ENCODE results near the gene DISC1.

DISC1 gene

GRCh38 chr1:231921646-231922345 is 295.2 kb downstream of the DISC1 start:
- DNase-seq (ENCODE audit: low read depth in 2 of 3, low spot score in 2 of 3): no peak

- no peak for DNase-seq (ENCODE audit: low read depth in 2 of 3, low spot score in 2 of 3)
These were observed 297.0 kb downstream of the DISC1 start for GRCh38 chr1:231923491-231924041.

- no peak for DNase-seq (ENCODE audit: low read depth in 2 of 3, low spot score in 2 of 3)
These were observed 297.6 kb downstream of the DISC1 start for GRCh38 chr1:231924180-231924579.

GRCh38 chr1:231925864-231926263 is 299.3 kb downstream of the DISC1 start:
- no peak for DNase-seq (ENCODE audit: low read depth in 2 of 3, low spot score in 2 of 3)

- no peak for DNase-seq (ENCODE audit: low read depth in 2 of 3, low spot score in 2 of 3)
These were observed 299.8 kb downstream of the DISC1 start for GRCh38 chr1:231926340-231926739.

GRCh38 chr1:231926933-231927332 is 300.3 kb downstream of the DISC1 start:
- no peak for DNase-seq (ENCODE audit: low read depth in 2 of 3, low spot score in 2 of 3)

GRCh38 chr1:231927431-231927830 is 300.8 kb downstream of the DISC1 start:
- no peak for DNase-seq (ENCODE audit: low read depth in 2 of 3, low spot score in 2 of 3)

GRCh38 chr1:231929311-231929710 is 302.7 kb downstream of the DISC1 start:
- no peak for DNase-seq (ENCODE audit: low read depth in 2 of 3, low spot score in 2 of 3)

GRCh38 chr1:231930257-231930947 is 303.8 kb downstream of the DISC1 start:
- no peak for DNase-seq (ENCODE audit: low read depth in 2 of 3, low spot score in 2 of 3)

GRCh38 chr1:231931146-231931545 is 304.6 kb downstream of the DISC1 start:
- no peak for DNase-seq (ENCODE audit: low read depth in 2 of 3, low spot score in 2 of 3)

- peak; percentile 12 to 47 (median 42) for DNase-seq (ENCODE audit: low read depth in 2 of 3, low spot score in 2 of 3)
These were observed 305.4 kb downstream of the DISC1 start for GRCh38 chr1:231931846-231932454.

- no peak for DNase-seq (ENCODE audit: low read depth in 2 of 3, low spot score in 2 of 3)
These were observed 307.4 kb downstream of the DISC1 start for GRCh38 chr1:231933711-231934626.

- DNase-seq (ENCODE audit: low read depth in 2 of 3, low spot score in 2 of 3): no peak
These were observed 308.2 kb downstream of the DISC1 start for GRCh38 chr1:231934797-231935196.

GRCh38 chr1:231935856-231936255 is 309.3 kb downstream of the DISC1 start:
- DNase-seq (ENCODE audit: low read depth in 2 of 3, low spot score in 2 of 3): no peak

- DNase-seq (ENCODE audit: low read depth in 2 of 3, low spot score in 2 of 3): no peak
These were observed 310.6 kb downstream of the DISC1 start for GRCh38 chr1:231936983-231937775.

GRCh38 chr1:231938211-231938610 is 311.6 kb downstream of the DISC1 start:
- no peak for DNase-seq (ENCODE audit: low read depth in 2 of 3, low spot score in 2 of 3)

GRCh38 chr1:231938711-231939110 is 312.1 kb downstream of the DISC1 start:
- no peak for DNase-seq (ENCODE audit: low read depth in 2 of 3, low spot score in 2 of 3)

- DNase-seq (ENCODE audit: low read depth in 2 of 3, low spot score in 2 of 3): no peak
These were observed 312.5 kb downstream of the DISC1 start for GRCh38 chr1:231939118-231939517.

- DNase-seq (ENCODE audit: low read depth in 2 of 3, low spot score in 2 of 3): no peak
These were observed 313.5 kb downstream of the DISC1 start for GRCh38 chr1:231940116-231940515.

GRCh38 chr1:231940701-231941100 is 314.1 kb downstream of the DISC1 start:
- no peak for DNase-seq (ENCODE audit: low read depth in 2 of 3, low spot score in 2 of 3)
